GM18517 (cell line): ENCODE data around the gene DHFR.
"Not testable (repeated sequence)": the region's sequence is repeated elsewhere in the genome, so short reads cannot be mapped to it uniquely, and the experiment has no call there.

ENCODE experiments used
- ATAC-seq: cut with Tn5 transposase; IDR thresholded peaks from one replicate; pipeline ENCODE4 v1.9.1; 2021; ENCODE audit warnings: mild to moderate bottlenecking, moderate library complexity; ENCODE audit not compliant: unreplicated experiment

Gene DHFR

GRCh38 chr5:80654391-80655230 is at the start of gene DHFR, which contains the start of gene MSH3:
TSS of gene DHFR (minus strand) at chr5:80654983. CDS start at chr5:80654489, 494 bp downstream.
TSS of gene MSH3 (plus strand) at chr5:80654652. CDS start at chr5:80654728, 76 bp downstream.
- ATAC-seq: peak; percentile 16

GRCh38 chr5:80704221-80704620 is 49.4 kb upstream of the DHFR start:
- ATAC-seq: no peak

DNA sequence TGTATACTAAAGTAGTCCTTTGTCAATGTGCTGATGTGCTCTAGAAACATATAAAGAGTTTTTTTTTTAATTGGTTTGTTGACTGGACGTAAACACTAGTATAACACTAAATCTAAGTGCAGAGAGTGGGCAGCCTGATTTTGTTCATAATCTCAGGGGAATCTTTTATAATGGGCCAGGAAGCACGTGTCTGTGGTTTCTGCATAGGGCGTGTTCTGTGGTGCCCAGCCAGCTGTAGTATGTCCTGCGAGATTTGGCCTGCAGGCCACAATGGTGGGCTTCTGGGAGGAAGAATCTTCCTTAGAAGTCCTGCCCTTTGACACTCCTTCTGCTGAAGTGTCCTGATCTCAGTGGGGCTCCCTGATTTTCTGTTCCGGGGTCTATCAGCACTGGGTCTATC is 49.0 kb upstream of the DHFR start:
- no peak for ATAC-seq

GRCh38 chr5:80703291-80703690 is 48.5 kb upstream of the DHFR start:
- ATAC-seq: no peak

- no peak for ATAC-seq
These were observed 46.8 kb upstream of the DHFR start for GRCh38 chr5:80701597-80701996.

GRCh38 chr5:80698369-80698768 is 43.6 kb upstream of the DHFR start:
- no peak for ATAC-seq

- no peak for ATAC-seq
These were observed 42.3 kb upstream of the DHFR start for GRCh38 chr5:80697100-80697499.

GRCh38 chr5:80696450-80696849 is 41.7 kb upstream of the DHFR start:
- ATAC-seq: no peak

DNA sequence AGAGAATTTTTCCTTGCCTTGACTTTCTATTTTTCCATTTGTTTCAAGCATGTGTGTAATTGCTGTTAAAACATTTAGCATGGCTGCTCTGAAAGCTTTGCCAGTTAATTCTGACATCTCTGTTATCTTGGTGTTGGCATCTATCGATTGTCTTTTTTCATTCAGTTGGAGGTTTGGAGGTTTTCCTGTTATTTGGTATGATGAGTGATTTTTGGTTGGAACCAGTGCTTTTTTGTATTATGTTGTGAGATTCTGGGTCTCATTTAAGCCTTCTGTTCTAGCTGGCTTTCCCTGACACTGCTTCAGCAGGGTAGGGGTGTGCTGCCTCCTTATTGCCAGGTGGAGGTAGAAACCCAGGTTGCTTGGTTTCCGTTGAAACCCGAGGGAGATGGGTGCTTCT is 40.9 kb upstream of the DHFR start:
- ATAC-seq: no peak

GRCh38 chr5:80689627-80690026 is 34.8 kb upstream of the DHFR start:
- ATAC-seq: no peak

DNA sequence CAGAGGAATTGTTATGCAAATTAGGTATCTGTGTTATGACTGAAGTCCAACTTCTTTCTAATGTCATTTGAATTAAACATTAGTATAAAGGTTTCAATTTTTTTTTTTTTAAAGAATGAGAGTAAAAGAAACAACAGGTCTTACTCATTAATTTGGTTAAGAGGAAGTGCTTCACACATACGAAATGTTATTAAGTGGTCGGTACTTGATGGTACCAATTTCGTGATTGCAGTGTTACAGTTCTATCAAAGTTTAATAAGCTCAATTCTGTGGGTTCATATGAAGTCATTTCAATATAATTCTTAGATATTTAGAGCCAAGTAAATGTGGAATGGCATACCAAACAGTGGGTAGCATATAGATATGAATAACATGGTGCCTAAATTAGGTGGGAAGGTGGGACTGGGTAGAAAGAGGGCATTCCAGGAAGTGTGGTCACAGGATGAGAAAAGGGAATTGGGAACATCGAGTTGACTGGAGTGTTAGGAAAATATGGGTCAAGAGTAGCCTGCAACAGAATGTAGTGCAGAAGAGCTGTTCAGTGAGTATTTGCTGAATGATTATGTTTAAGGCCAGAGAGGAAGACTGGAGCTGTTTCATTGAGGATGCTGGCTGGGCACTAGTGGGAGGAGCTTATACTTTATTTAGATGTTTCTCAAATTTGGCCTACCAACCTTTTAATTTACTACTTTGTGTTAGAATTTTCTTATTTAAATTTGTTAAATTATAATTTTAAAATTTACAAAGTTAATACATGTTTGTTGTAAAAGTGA is 34.1 kb upstream of the DHFR start:
- ATAC-seq: no peak

- ATAC-seq: no peak
These were observed 32.0 kb upstream of the DHFR start for GRCh38 chr5:80686757-80687156.

- no peak for ATAC-seq
These were observed 21.9 kb upstream of the DHFR start for GRCh38 chr5:80676706-80677105.

GRCh38 chr5:80672140-80672736 is 17.5 kb upstream of the DHFR start:
- peak; percentile 64 for ATAC-seq

DNA sequence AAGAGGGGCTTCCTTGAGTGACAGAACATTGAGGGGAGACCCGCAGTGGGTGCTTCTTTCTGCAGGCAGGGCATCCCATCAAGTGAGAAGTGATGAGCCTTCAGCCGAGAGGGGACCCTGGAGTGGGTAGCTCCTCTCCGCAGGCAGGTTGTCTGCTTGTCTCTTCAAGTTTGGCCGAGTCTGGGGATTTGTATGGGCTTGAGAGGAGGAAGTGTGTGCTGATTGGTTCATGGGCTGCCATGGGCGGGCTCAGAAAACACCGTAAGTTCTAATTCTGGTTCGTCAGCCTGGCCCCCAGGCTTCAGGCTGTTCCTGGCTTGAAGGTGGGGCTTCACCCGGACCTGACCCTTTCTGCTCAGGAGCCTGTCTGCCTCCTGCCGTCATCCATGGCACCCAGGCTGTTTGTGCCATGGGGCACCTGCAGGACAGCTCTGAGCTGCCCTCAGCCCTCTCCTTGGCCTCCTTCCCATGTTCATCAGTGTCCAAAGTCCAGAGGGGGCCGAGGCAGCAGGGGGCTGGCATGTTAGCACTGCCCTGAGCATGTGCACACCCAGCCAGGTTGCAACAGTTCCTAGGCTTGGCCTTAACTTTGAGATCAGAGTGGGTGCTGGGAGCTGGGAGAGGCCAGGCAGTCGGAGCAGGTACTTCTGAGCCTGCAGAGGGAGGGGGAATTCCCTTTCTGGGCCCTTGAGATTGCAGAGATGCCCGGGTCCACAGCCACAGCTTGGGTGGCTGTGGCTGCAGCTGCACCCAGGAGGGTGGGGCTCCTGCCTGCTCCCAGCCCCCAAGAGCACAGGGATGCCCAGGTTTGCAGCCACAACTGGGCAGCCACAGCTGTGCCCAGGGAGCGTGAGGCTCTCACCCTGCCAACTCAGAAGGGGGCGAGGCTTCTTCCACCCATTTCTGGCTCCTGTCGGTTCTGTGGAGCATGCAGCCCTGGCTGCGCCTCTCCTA is 13.5 kb upstream of the DHFR start:
- no peak for ATAC-seq

DNA sequence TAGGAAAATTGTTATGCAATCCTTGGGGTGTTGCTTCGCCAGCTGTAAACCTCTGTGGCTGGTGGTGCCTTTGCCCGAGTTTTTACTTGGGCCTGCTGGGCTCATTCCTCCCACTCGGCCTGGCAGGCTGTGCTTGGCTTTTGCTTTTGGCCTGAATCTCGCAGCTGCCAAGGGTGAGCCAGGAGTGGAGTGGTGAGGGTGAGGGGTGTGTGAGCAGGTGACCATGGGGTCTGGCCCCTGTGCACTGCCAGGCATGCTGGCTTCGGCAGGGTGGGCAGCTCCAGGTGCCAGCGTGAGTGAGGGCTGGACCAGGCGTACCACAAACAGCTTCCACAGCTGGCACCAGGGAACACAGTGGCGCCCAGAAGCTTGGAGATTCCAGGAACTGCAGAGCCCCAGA is 12.6 kb upstream of the DHFR start:
- no peak for ATAC-seq

DNA sequence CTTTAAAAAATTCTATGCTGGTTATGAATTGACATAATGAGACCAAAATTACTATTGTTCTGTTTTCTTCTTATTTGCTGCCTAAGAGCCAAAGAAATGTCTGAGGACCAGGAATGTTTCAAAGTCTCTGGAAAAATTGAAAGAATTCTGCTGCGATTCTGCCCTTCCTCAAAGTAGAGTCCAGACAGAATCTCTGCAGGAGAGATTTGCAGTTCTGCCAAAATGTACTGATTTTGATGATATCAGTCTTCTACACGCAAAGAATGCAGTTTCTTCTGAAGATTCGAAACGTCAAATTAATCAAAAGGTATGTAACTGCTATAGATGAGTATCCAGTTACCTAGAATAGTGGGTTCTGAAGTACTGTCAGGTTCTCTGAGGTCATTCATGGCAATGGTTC is 10.3 kb upstream of the DHFR start:
- ATAC-seq: no peak

DNA sequence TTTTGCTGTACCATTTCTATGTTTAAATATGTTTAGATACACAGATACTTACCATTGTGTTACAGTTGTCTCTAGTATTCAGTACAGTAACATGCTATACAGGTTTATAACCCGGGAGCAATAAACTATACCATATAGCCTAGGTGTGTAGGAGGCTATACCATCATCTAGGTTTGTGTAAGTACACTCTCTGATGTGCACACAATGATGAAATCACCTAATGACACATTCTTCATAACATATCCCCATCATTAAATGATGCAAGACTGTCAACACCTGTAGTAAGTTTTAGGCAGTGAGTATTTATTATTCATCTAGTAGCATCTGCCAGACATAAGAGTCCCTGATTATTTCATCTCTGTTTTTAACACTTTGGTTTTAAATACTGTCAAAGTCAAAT is 7.3 kb upstream of the DHFR start:
- no peak for ATAC-seq

DNA sequence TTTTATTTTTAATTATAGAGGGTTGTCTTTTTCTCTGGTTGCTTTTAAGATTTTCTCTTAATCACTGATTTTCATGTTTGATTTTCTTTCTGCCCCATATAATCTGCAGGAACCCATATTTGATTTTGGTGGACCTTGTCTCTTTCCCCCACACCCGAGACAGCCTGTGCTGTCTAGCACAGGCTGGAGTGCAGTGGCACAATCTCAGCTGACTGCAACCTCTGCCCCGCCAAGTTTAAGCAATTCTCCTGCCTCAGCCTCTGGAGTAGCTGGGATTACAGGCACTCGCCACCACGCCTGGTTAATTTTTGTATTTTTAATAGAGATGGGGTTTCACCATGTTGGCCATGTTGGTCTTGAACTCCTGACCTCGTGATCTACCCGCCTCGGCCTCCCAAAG is 5.9 kb upstream of the DHFR start:
- not testable (repeated sequence) for ATAC-seq

DNA sequence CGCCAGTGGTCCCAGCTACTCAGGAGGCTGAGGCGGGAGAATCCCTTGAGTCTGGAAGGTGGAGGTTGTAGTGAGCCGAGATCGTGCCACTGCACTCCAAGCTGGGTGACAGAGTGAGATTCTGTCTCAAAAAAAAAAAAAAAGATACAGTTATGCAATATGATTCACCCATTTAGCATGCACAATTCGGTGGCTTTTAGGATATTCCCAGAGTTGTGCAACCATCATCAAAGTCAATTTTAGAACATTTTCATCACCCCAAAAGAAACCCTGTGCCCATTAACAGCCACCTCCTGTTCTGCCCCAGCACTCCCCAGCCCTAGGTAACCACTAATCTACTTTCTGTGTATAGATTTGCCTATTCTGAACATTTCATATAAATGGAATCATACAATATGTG is 4.3 kb upstream of the DHFR start:
- no peak for ATAC-seq

DNA sequence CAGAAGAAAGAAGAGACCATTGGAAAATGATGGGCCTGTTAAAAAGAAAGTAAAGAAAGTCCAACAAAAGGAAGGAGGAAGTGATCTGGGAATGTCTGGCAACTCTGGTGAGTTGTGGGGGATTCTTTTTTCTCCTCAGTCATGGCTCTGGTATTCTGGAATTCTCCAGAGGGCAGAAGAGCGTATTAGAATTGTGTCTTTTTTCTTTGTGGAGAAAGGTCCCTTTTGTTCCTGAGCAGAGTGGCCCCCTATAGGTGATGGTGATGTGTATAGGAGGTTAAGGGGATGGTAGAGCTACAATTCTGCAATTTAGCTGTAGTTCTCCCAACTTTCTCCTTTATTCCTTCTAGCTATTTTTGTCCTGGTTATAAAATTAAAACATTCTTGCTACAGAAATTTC is 1.6 kb upstream of the DHFR start:
- no peak for ATAC-seq
